22Rv1 (cell line): ENCODE data around the gene C1orf52.

ENCODE experiments used
- ZFX ChIP-seq: fragments of 450-650 bp; IDR thresholded peaks from 2 replicates; pipeline ENCODE4 v1.6.1; 2017; ENCODE audit warnings: antibody characterized with exemption, borderline replicate concordance
- TF ChIP-seq, protein P1 (sequence below): fragments of 450-650 bp; IDR thresholded peaks from 2 replicates; pipeline ENCODE4 v1.5.1; 2017; ENCODE audit warnings: mild to moderate bottlenecking

DNA sequence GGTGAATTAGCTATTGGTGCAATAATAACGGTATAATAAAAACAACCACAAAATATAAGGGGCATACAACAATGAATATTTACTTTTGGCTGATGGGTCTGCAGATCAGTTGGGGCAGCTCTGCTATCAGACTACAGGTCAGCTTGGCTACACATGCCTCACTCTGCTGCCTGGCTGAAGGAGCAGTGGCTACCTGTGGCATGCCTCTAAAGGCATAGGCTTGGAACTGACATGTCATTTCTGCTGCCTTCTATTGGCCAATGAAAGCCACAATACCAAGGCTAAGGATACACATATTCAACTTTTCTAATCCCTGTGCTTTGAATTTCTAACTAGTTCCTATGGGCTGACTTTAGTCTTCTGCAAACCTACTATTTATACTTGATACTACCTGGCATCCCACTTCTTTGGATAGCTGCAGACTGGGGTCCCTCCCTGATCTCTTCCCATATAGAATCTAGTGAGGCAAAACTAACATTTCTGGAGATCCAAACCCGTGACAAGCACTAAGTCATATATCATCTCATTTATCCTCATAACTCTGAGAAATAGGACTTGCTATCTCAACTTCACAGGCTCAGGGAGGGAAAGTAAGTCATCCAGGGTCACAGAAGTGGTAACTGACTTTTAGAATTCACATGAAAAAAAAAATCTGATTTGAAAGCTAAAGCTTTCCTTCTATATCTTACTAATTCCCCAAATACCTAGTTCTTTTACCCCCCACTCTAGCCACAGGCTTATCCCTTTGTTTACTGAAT lies 39.4 kb downstream of the C1orf52 start:
- TF ChIP-seq, protein P1, sequence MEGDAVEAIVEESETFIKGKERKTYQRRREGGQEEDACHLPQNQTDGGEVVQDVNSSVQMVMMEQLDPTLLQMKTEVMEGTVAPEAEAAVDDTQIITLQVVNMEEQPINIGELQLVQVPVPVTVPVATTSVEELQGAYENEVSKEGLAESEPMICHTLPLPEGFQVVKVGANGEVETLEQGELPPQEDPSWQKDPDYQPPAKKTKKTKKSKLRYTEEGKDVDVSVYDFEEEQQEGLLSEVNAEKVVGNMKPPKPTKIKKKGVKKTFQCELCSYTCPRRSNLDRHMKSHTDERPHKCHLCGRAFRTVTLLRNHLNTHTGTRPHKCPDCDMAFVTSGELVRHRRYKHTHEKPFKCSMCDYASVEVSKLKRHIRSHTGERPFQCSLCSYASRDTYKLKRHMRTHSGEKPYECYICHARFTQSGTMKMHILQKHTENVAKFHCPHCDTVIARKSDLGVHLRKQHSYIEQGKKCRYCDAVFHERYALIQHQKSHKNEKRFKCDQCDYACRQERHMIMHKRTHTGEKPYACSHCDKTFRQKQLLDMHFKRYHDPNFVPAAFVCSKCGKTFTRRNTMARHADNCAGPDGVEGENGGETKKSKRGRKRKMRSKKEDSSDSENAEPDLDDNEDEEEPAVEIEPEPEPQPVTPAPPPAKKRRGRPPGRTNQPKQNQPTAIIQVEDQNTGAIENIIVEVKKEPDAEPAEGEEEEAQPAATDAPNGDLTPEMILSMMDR = no peak
- no peak for TF ChIP-seq ZFX
